ENCODE results near the gene CDK14. TPM values are rescaled to one million over a fixed set of nuclear protein-coding genes. Genes with fewer than 3 reads are reported as not detected.

Gene CDK14
- total and polyA plus RNA-seq, 2 donors (not counting 3 experiments of a cell fraction or from before 2014, with no cell fraction given), result 5.5 to 34.2 TPM

DNA sequence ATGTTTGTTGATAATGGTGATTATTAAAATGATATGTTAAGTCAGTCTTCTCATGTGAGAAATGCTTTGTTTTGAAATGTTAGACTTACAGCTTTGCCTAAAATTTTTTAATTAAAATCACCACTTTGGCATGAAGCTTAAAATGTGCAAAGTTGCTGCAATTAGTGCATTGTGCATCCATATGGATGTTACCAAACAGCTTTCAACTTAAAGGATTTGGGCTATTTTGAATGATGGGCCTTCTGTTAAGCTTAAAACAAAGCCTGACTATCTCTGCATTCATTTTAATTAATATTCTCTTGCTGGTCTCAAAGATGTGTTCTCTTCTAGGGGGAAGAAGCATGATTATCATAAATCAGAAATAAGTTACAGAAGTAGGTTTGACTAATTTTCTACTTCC, 603.5 kb downstream of the CDK14 start:
- Histone ChIP-seq H3K4me1 (ENCODE audit: control insufficient read depth, extremely low read depth, insufficient read depth, low read length) (no peaks in the 10 kb centered on the region), H2AFZ (ENCODE audit: low read depth, low read length) (no peak overlapping the region), H4K20me1 (replicated peaks; ENCODE audit: control insufficient read depth, extremely low read depth, insufficient read depth, low read length) (no peaks in the 10 kb centered on the region), H3K4me2 (ENCODE audit: insufficient read depth, low read length) (no peak overlapping the region), H3K9ac (replicated peaks; ENCODE audit: extremely low read depth, insufficient read depth, low read length) (no peak overlapping the region), H3K9me1 (replicated peaks; ENCODE audit: control insufficient read depth, extremely low read depth, insufficient read depth, low read length) (no peaks in the 10 kb centered on the region), H3K27ac (ENCODE audit: insufficient read depth, low read depth, low read length) (no peak overlapping the region), H3K9me3 (replicated peaks; ENCODE audit: control insufficient read depth, insufficient read depth, low read length) (no peaks in the 10 kb centered on the region), H3K79me2 (ENCODE audit: control insufficient read depth, insufficient read depth, low read length) (no peaks in the 10 kb centered on the region), H3K27me3 (ENCODE audit: control insufficient read depth in 2 of 2, insufficient read depth in 2 of 2, low read length in 2 of 2) (no peaks in the 10 kb centered on the region), H3K4me3 (replicated peaks in 1 of 3; ENCODE audit: insufficient read depth in 1 of 3, low read depth in 1 of 3, low read length in 3 of 3) (no peak overlapping the region), H3K36me3 (ENCODE audit: control insufficient read depth in 2 of 2, extremely low read depth in 1 of 2, insufficient read depth in 2 of 2, low read length in 2 of 2) (no peaks in the 10 kb centered on the region)
- ChIA-PET POLR2A (no interaction called here), CTCF (no interaction called here)
- TF ChIP-seq EZH2 (IDR thresholded peaks at IDR 0.05; ENCODE audit: borderline replicate concordance, low read depth, low read length, severe bottlenecking) (no peak), POLR2A (IDR thresholded peaks at IDR 0.05; ENCODE audit: low read depth, low read length) (no peak), GATA2 (IDR thresholded peaks at IDR 0.05; ENCODE audit: insufficient read depth, insufficient read length, low read depth, low read length) (no peak), MYC (IDR thresholded peaks at IDR 0.05; ENCODE audit: low read depth, low read length) (no peak), POLR2AphosphoS5 (IDR thresholded peaks at IDR 0.05; ENCODE audit: insufficient read depth, low read depth, low read length) (no peak), FOS (IDR thresholded peaks at IDR 0.05; ENCODE audit: borderline replicate concordance, insufficient read depth, low read length) (no peak), JUN (IDR thresholded peaks at IDR 0.05; ENCODE audit: borderline replicate concordance, insufficient read depth, insufficient read length, low read depth) (no peak), CTCF (IDR thresholded peaks at IDR 0.05; ENCODE audit: extremely low read depth in 1 of 2, insufficient read depth in 1 of 2, low read depth in 1 of 2, low read length in 2 of 2) (no peak)
- BruUV-seq (replicated peaks), result no TSS peak
- FAIRE-seq, result no peak
- intact Hi-C loops (cut with micrococcal nuclease), result no loop called here
- DNase-seq (ENCODE audit: low read depth, low spot score), result no peak
- dilution Hi-C loops (cut with MboI; ENCODE audit: extremely low pct_ligation_motif_present, low sequenced_read_pairs), result no loop called here
